T1000 (cell line): Measurements from ENCODE around the gene SELENBP1.
A peak's percentile ranks its signal among the peaks of the same experiment; 100 is the strongest.
"Not testable (repeated sequence)": the region's sequence is repeated elsewhere in the genome, so short reads cannot be mapped to it uniquely, and the experiment has no call there.

Source experiments
- DNase-seq: peaks from one replicate; lab custom pipeline; 2025; ENCODE audit warnings: mixed read lengths; lab: John Stamatoyannopoulos, UW

The SELENBP1 gene

GRCh38 chr1:151377150-151377884, 4.8 kb upstream of the SELENBP1 start:
- no peak for DNase-seq

DNA sequence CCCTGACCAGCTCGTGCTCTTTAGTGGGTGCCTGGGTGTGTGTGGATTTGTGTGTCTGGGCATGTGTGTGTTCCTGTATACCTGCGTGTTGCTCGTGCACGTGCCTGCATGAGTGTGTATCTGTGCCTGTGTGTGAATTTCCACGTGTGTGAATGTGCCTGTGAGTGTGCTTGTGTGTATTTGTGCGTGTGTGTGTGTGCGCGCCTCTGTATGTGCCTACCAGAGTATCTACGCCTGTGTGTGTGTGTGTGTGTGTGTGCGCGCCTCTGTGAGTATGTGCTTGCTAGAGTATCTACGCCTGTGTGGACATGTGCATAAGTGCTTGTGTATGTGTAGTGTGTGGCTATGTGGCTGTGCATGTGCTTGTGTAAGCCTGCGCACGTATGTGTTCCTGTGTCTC, 691 bp upstream of the SELENBP1 start:
- no peak for DNase-seq

GRCh38 chr1:151371370-151372057, 991 bp downstream of the SELENBP1 start:
- no peak for DNase-seq

DNA sequence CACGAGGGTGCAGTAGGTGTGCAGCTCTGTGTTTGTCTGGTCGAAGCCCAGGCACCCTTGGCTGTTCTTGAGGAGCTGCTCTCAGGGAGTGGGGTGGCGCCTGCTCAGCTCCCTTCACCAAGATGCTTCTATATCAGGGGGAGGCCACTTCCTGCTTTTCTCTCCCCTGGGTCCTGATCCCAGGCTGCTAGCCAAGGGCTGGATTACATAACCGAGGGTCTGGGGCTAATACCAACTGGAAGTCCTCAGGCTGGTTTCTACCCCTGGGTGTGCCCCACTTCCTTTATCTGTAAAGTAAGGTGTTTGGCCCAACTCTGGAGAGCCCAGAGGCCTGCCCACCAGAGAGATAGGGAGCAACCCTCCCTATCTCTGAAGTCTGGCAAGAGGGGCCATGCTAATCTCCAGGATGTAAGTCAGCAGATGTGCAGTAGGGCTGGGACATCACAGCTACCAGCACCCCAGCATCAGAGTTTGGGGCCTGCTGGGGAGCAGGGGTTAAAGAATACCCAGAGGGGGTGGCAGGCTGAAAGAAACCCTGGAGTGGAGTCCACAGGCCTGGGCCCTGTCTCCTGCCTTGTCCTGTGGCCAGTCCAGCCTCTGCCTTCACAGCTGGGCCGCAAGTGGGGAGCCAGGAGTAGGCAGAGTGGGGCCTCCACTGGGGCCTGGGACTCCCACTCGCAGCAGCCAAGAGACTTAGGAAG, 2.1 kb downstream of the SELENBP1 start:
- no peak for DNase-seq

DNA sequence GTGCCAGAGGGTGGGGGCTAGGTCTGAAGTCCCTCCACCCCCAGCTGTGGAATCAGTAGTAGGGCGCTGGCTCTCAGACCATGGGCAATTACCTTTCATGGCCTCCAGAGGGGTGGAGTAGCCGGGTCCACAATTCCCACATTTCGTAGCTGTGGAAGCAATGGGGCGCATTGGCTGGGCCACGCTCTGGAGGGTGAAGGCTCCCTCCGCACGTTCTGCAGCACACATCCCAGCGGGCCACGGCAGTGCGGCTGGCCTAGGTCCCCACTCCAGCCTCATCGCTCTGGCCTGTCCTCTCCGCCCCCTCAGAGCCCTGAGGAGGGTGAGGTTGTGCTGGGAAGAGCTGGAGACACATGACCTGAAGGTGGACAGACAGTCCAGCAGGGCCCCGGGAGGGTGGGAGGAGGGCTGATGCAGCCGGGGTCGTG, 2.9 kb downstream of the SELENBP1 start:
- DNase-seq, result no peak

- no peak for DNase-seq
Measured at GRCh38 chr1:151369302-151369610, 3.2 kb downstream of the SELENBP1 start.

- no peak for DNase-seq
Measured at GRCh38 chr1:151368393-151369301, 3.9 kb downstream of the SELENBP1 start.

- DNase-seq, result no peak
Measured at GRCh38 chr1:151367658-151368392, 4.7 kb downstream of the SELENBP1 start.

DNA sequence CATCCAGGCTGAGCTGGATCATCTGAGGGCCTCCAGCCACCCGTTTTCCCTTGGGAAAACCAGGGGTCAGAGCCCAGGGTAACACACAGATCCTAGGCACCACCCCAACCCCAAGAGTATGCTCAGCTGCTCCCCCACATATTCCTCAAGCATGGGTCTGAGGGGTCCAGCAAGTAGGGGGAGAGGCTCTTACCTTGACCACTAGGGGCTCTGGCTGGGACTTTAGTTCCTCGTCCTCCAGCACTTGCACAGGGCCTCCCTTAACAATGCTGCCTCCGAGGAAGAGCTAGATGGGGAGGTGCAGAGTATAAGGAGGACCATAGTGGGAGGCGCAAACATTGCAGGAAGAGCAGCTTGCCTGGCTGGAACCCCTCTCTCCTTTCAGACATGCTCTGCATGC, 7.5 kb downstream of the SELENBP1 start:
- no peak for DNase-seq

GRCh38 chr1:151362308-151363155, 10.0 kb downstream of the SELENBP1 start:
- no peak for DNase-seq

GRCh38 chr1:151361883-151362282, 10.6 kb downstream of the SELENBP1 start:
- DNase-seq, result no peak

- DNase-seq, result no peak
Measured at GRCh38 chr1:151356696-151357095, 15.8 kb downstream of the SELENBP1 start.

- peak; percentile 48 for DNase-seq
Measured at GRCh38 chr1:151352021-151352718, 20.3 kb downstream of the SELENBP1 start.

- not testable (repeated sequence) for DNase-seq
Measured at GRCh38 chr1:151350323-151350722, 22.2 kb downstream of the SELENBP1 start.

DNA sequence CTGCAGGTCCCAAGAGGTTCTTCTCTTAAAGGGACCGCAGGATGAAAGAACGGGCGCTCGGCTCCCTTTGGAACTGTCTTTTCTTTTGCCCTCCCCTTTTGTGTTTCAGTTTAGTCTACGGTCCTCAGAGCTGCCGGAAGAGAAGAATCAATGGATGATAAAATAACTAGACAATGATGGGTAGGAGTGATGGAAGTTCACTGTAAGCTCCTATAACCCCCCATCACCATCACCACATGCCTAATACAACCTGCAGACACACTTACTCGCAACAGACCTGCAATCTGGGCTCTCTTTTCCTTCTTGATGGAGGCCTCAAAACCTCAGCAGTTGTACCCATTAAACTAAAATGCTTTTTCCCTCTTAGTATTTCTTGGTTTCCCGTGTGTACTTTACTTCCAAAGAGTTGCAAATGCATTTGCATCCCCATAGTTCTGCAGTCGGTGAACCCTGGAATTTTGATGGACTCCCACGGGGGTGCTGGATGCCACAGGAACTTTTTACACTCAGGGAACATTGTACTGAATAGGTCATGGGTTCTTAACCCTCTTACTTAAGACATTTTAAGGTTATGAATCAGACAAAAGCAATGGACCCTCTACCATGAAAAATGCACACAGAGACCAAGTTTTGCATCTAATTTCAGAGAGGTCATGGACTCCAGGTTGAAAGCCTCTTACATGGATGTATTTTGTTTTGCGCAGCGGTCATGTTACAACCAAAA, 24.8 kb downstream of the SELENBP1 start:
- DNase-seq, result no peak

GRCh38 chr1:151346769-151347522, 25.6 kb downstream of the SELENBP1 start, which contains the start of gene RFX5:
Gene RFX5, minus strand, starts transcription at chr1:151347252. Its CDS starts 932 bp downstream, at chr1:151346320.
- DNase-seq, result peak; percentile 92

DNA sequence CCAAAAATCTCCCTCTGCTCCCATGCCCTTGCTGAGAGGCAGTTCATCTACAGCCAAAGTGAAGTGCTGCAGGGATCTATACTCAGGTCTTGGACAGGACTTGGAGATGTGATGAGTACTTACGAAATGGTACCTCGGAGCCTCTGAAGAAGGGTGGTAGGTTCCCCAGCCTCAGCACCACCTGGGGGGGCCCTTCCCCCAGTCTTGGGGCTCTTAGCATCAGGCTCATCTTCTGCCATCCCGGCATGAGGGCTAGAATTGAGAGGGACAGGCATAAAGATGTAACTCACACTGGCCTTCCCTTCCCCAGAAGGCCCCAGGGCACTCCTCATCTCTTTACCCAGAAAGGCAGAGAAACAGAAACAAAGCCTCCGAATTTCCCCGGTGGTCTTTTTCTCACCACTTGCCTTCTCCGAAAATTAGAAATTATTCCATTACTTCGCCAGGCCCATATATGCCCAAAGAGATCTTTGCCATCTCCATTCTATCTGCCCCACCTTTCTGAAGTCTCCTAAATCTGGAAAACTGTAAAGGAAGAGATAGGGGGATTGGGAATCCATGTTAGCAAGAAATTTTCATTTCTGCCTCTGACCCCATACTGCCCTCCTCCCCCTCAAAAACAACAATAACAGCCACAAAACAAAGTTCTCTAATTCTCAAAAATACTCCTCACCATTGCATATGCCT, 26.3 kb downstream of the SELENBP1 start:
- DNase-seq, result no peak

GRCh38 chr1:151344291-151344690, 28.2 kb downstream of the SELENBP1 start:
- no peak for DNase-seq
